ENCODE results near the gene KCNQ1. TPM values are rescaled to one million over a fixed set of nuclear protein-coding genes. Genes with fewer than 3 reads are reported as not detected.

KCNQ1 gene
- total RNA-seq, 1 donor from 2014 or later: 0.13 TPM

GRCh38 chr11:2833716-2834502 is 389.1 kb downstream of the KCNQ1 start:
- no peak for DNase-seq (ENCODE audit: low read depth in 2 of 2)

GRCh38 chr11:2834503-2835273 is 389.9 kb downstream of the KCNQ1 start:
- DNase-seq (ENCODE audit: low read depth in 2 of 2): no peak

GRCh38 chr11:2835296-2835695 is 390.5 kb downstream of the KCNQ1 start:
- DNase-seq (ENCODE audit: low read depth in 2 of 2): no peak

GRCh38 chr11:2835751-2836150 is 390.9 kb downstream of the KCNQ1 start:
- DNase-seq (ENCODE audit: low read depth in 2 of 2): no peak

- DNase-seq (ENCODE audit: low read depth in 2 of 2): no peak
Measured at GRCh38 chr11:2836315-2837095, 391.7 kb downstream of the KCNQ1 start.

- DNase-seq (ENCODE audit: low read depth in 2 of 2): no peak
Measured at GRCh38 chr11:2837096-2837601, 392.3 kb downstream of the KCNQ1 start.

- no peak for DNase-seq (ENCODE audit: low read depth in 2 of 2)
Measured at GRCh38 chr11:2837651-2838050, 392.8 kb downstream of the KCNQ1 start.

GRCh38 chr11:2838091-2838490 is 393.3 kb downstream of the KCNQ1 start:
- DNase-seq (ENCODE audit: low read depth in 2 of 2): no peak

- no peak for DNase-seq (ENCODE audit: low read depth in 2 of 2)
Measured at GRCh38 chr11:2838676-2839294, 394.0 kb downstream of the KCNQ1 start.

- DNase-seq (ENCODE audit: low read depth in 2 of 2): no peak
Measured at GRCh38 chr11:2839395-2839943, 394.7 kb downstream of the KCNQ1 start.

- DNase-seq (ENCODE audit: low read depth in 2 of 2): no peak
Measured at GRCh38 chr11:2841411-2842190, 396.8 kb downstream of the KCNQ1 start.

- no peak for DNase-seq (ENCODE audit: low read depth in 2 of 2)
Measured at GRCh38 chr11:2842876-2843275, 398.1 kb downstream of the KCNQ1 start.

- no peak for DNase-seq (ENCODE audit: low read depth in 2 of 2)
Measured at GRCh38 chr11:2843551-2843950, 398.7 kb downstream of the KCNQ1 start.

GRCh38 chr11:2844116-2844842 is 399.5 kb downstream of the KCNQ1 start:
- DNase-seq (ENCODE audit: low read depth in 2 of 2): no peak

- DNase-seq (ENCODE audit: low read depth in 2 of 2): no peak
Measured at GRCh38 chr11:2844996-2845395, 400.2 kb downstream of the KCNQ1 start.

- DNase-seq (ENCODE audit: low read depth in 2 of 2): no peak
Measured at GRCh38 chr11:2846056-2846455, 401.2 kb downstream of the KCNQ1 start.

GRCh38 chr11:2846470-2846869 is 401.7 kb downstream of the KCNQ1 start:
- DNase-seq (ENCODE audit: low read depth in 2 of 2): no peak

GRCh38 chr11:2847561-2847960 is 402.8 kb downstream of the KCNQ1 start:
- no peak for DNase-seq (ENCODE audit: low read depth in 2 of 2)

GRCh38 chr11:2848497-2848896 is 403.7 kb downstream of the KCNQ1 start:
- DNase-seq (ENCODE audit: low read depth in 2 of 2): no peak

All from dermis microvascular lymphatic vessel endothelial cell (primary cell).